ENCODE results near the gene BRD2. TPM values are rescaled to one million over a fixed set of nuclear protein-coding genes. Genes with fewer than 3 reads are reported as not detected.

The BRD2 gene
- total and polyA plus RNA-seq, 9 of the 15 experiments (the other 6 are each of a cell fraction or from before 2014, with no cell fraction given): 19.0 to 252 (median 181) TPM

- H3K4me3 ChIP-seq: no peak overlapping the region
- no peak overlapping the region for H3K27ac ChIP-seq (ENCODE audit: extremely low read depth, low read depth, low read length)
- no peaks in the 10 kb centered on the region for H3K79me2 ChIP-seq (ENCODE audit: control insufficient read depth, insufficient read depth, low read length)
- H3K36me3 ChIP-seq (ENCODE audit: control insufficient read depth, insufficient read depth, low read length): no peaks in the 10 kb centered on the region
- H3K27me3 ChIP-seq (ENCODE audit: control insufficient read depth in 2 of 2, insufficient read depth in 2 of 2, low read length in 2 of 2): peaks cover 23 to 39% of the 10 kb centered on the region in 2 experiments
- no peak for TF ChIP-seq NR4A1 (CRISPR knock-in tag; IDR thresholded peaks at IDR 0.05)
- no peak for TF ChIP-seq NR4A1 (tag; IDR thresholded peaks at IDR 0.05)
- no peak for TF ChIP-seq STAT5B (CRISPR knock-in tag; IDR thresholded peaks at IDR 0.05)
- no peak for TF ChIP-seq NCOA4 (IDR thresholded peaks at IDR 0.05; ENCODE audit: partially characterized antibody)
- no peak for TF ChIP-seq WHSC1 (IDR thresholded peaks at IDR 0.05; ENCODE audit: low read length)
- no peak for TF ChIP-seq ZNF740 (CRISPR knock-in tag; IDR thresholded peaks at IDR 0.05)
- TF ChIP-seq ZNF740 (tag; IDR thresholded peaks at IDR 0.05): no peak
- no peak for TF ChIP-seq PHB2 (IDR thresholded peaks at IDR 0.05; ENCODE audit: low read depth)
- TF ChIP-seq SIN3B (IDR thresholded peaks at IDR 0.05; ENCODE audit: low read depth): no peak
- no peak for TF ChIP-seq PHF8 (IDR thresholded peaks at IDR 0.05; ENCODE audit: borderline replicate concordance, low read length)
- H3K9ac ChIP-seq (ENCODE audit: insufficient read depth in 1 of 2, low read depth in 2 of 2, low read length in 2 of 2): no peak overlapping the region
- H3K4me2 ChIP-seq (ENCODE audit: insufficient read depth, low read length): no peak overlapping the region
- intact Hi-C loops (cut with micrococcal nuclease) (no loop called here), in situ Hi-C loops (cut with MboI) (loop anchor here (5.0 to 10.0 kb wide), 2 partner anchors 49 to 53 kb away; no protein-coding TSS in a partner anchor)
- DNase-seq (ENCODE audit: extremely low read depth in 1 of 4, low spot score in 3 of 4): no peak
- no peaks in the 10 kb centered on the region for H3K9me3 ChIP-seq (replicated peaks; ENCODE audit: control insufficient read depth, insufficient read depth, low read depth, low read length)
- no peak for FAIRE-seq
- no peaks in the 10 kb centered on the region for H3K4me1 ChIP-seq (replicated peaks in 1 of 2; ENCODE audit: control insufficient read depth in 2 of 2, insufficient read depth in 2 of 2, low read length in 2 of 2)
- no peak overlapping the region for H2AFZ ChIP-seq (ENCODE audit: low read depth, low read length)
- H4K20me1 ChIP-seq (replicated peaks; ENCODE audit: control insufficient read depth, insufficient read depth, low read length): no peaks in the 10 kb centered on the region
- POLR2A ChIA-PET: interaction anchor here (0.6 to 2.2 kb wide), 6 partner anchors 17 to 49 kb away, joined by 3 to 14 read pairs (median 4); partner anchors contain the start of gene HLA-DMA
- BruUV-seq (replicated peaks): no TSS peak
- no peak for ATAC-seq
- H3K9me1 ChIP-seq (ENCODE audit: control insufficient read depth, insufficient read depth, low read length): no peaks in the 10 kb centered on the region
- CTCF ChIA-PET (ENCODE audit: low intra/inter-chr PET ratio): interaction anchor here (0.6 to 3.9 kb wide), 4 partner anchors 47 to 51 kb away, joined by 4 to 57 read pairs (median 8); no protein-coding TSS in a partner anchor
- WGBS (ENCODE audit: insufficient coverage, low coverage, missing lambda C conversion rate): 6% methylated on average over 4 of the region's 4 CpGs
These were observed 32.7 kb upstream of the BRD2 start for GRCh38 chr6:32935551-32936238.

Measured in K562 (cell line).